NCI-H2107 treated with DMSO at 0.1 percent for 48 hours (cell line): ENCODE data around the gene SHCBP1.
"Not testable (repeated sequence)": the region's sequence is repeated elsewhere in the genome, so short reads cannot be mapped to it uniquely, and the experiment has no call there.

Source experiments
- DNase-seq: peaks from one replicate; lab custom pipeline; 2025; ENCODE audit not compliant: unreplicated experiment; lab: John Stamatoyannopoulos, UW

The SHCBP1 gene

GRCh38 chr16:46621006-46621933 lies at the start of gene SHCBP1:
SHCBP1 (minus strand) TSS chr16:46621379; CDS start chr16:46621359, 20 bp downstream.
- DNase-seq = peak; percentile 70

- no peak for DNase-seq
Measured at GRCh38 chr16:46662123-46662522, 40.9 kb upstream of the SHCBP1 start.

- DNase-seq = no peak
Measured at GRCh38 chr16:46658925-46659324, 37.7 kb upstream of the SHCBP1 start.

GRCh38 chr16:46651305-46651704 lies 30.1 kb upstream of the SHCBP1 start:
- no peak for DNase-seq

- no peak for DNase-seq
Measured at GRCh38 chr16:46650254-46650623, 29.1 kb upstream of the SHCBP1 start.

GRCh38 chr16:46649588-46650253 lies 28.5 kb upstream of the SHCBP1 start:
- no peak for DNase-seq

GRCh38 chr16:46648656-46649055 lies 27.5 kb upstream of the SHCBP1 start:
- no peak for DNase-seq

- no peak for DNase-seq
Measured at GRCh38 chr16:46638947-46639925, 18.1 kb upstream of the SHCBP1 start.

- no peak for DNase-seq
Measured at GRCh38 chr16:46632778-46633733, 11.9 kb upstream of the SHCBP1 start.

- no peak for DNase-seq
Measured at GRCh38 chr16:46629331-46630219, 8.4 kb upstream of the SHCBP1 start.

GRCh38 chr16:46627746-46628145 lies 6.6 kb upstream of the SHCBP1 start:
- no peak for DNase-seq

- not testable (repeated sequence) for DNase-seq
Measured at GRCh38 chr16:46626681-46627080, 5.5 kb upstream of the SHCBP1 start.

- DNase-seq = not testable (repeated sequence)
Measured at GRCh38 chr16:46624862-46625261, 3.7 kb upstream of the SHCBP1 start.

GRCh38 chr16:46623707-46624106 lies 2.5 kb upstream of the SHCBP1 start:
- DNase-seq = not testable (repeated sequence)

- not testable (repeated sequence) for DNase-seq
Measured at GRCh38 chr16:46623246-46623645, 2.1 kb upstream of the SHCBP1 start.

- DNase-seq = no peak
Measured at GRCh38 chr16:46621934-46622676, 926 bp upstream of the SHCBP1 start.

- no peak for DNase-seq
Measured at GRCh38 chr16:46620266-46621005, 743 bp downstream of the SHCBP1 start.
